ENCODE results near the gene PGF.

DNA sequence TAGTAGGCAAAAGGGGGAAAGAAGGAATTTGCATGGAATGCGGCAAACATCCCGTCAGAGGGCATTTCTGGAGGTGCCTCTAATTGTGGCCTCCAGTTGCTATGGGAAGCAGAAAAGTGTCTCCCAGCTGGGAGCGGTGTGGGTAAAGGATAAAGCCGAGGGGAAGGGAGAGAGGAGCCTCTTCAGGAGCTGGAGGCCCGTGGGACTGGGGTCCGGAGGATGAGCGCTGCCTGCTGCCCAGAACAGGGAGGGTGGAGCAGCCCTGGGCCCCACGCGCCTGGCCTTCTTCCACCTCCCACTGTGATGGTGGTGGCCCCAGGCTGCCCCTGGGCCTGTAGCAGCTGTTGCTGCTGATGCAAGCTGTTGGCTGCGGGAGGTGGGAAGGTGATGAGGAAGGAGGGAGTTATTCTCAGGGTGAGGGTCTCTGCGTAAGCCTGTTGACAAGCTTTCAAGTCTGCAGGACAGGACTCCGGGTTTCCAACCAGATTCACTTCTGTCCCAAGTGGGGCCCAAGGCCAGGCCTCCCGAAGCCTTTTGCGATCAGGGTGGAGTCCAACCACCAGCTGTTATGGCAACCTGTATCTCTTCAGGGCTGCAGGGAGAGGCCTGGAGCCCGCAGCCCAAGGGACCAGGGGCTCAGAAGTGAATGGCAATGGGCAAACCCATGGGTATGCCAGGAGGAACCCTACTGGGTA lies 19.1 kb upstream of the PGF start:
- TF ChIP-seq POLR2AphosphoS5 (IDR thresholded peaks at IDR 0.05; ENCODE audit: borderline replicate concordance, low read depth, low read length) (no peak), EZH2 (IDR thresholded peaks at IDR 0.05) (no peak), FOXP2 (optimal IDR thresholded peaks at IDR 0.05; ENCODE audit: control extremely low read depth, extremely low read length, insufficient read depth) (no peak)

All from SK-N-MC (cell line).